PC-9 (cell line): ENCODE results near the gene TMEM217. TPM values are rescaled to one million over a fixed set of nuclear protein-coding genes. Genes with fewer than 3 reads are reported as not detected.

Source experiments
- BruUV-seq: library from RNA; stranded (reverse); fragments of 400-500 nt; replicated peaks from 2 replicates; lab custom pipeline; 2021; lab: Mats Ljungman, UMichigan
- CTCF ChIA-PET: fragments of 300-600 bp; sonication (Branson Sonifier 250); formaldehyde crosslinking; loops from one replicate; lab custom pipeline; 2022; ENCODE audit warnings: antibody characterized with exemption; lab: Charles Lee
- POLR2A ChIA-PET: fragments of 300-600 bp; sonication (Branson Sonifier 250); formaldehyde crosslinking; loops from one replicate; lab custom pipeline; 2022; ENCODE audit warnings: antibody characterized with exemption; ENCODE audit not compliant: unreplicated experiment; lab: Charles Lee
- DNase-seq, 2 experiments: peaks; one replicate each; pipeline versions ENCODE4 v3.0.0 to v3.0.0-alpha.2; 2015 to 2022; ENCODE audit warnings: mixed read lengths in 1 of 2
- H2AFZ ChIP-seq: fragments of 200-600 bp; sonication (generic); 2 replicates; pipeline ENCODE4 v1.8.1; 2017; ENCODE audit warnings: antibody characterized with exemption
- H3F3A ChIP-seq: fragments of 200-600 bp; sonication (generic); 2 replicates; pipeline ENCODE4 v1.8.1; 2017; ENCODE audit warnings: antibody characterized with exemption, mild to moderate bottlenecking, low read depth; ENCODE audit not compliant: insufficient read depth
- H3K27ac ChIP-seq: fragments of 200-600 bp; sonication (generic); 2 replicates; pipeline ENCODE4 v1.6.1; 2016; ENCODE audit warnings: mixed run types
- H3K27me3 ChIP-seq: fragments of 200-600 bp; sonication (generic); 2 replicates; pipeline ENCODE4 v1.6.1; 2016; ENCODE audit warnings: low read depth, mixed run types; ENCODE audit not compliant: insufficient read depth
- H3K36me3 ChIP-seq: fragments of 200-600 bp; sonication (generic); 2 replicates; pipeline ENCODE4 v1.6.1; 2016; ENCODE audit warnings: low read depth, mixed run types
- H3K4me1 ChIP-seq: fragments of 200-600 bp; sonication (generic); replicated peaks from 2 replicates; pipeline ENCODE4 v1.6.1; 2016; ENCODE audit warnings: mixed run types; ENCODE audit not compliant: insufficient read depth
- H3K4me2 ChIP-seq: fragments of 200-600 bp; sonication (generic); 2 replicates; pipeline ENCODE4 v1.6.1; 2017; ENCODE audit warnings: mixed run types
- H3K4me3 ChIP-seq: fragments of 200-600 bp; sonication (generic); 2 replicates; pipeline ENCODE4 v1.6.1; 2016; ENCODE audit warnings: mixed run types
- H3K79me2 ChIP-seq: fragments of 200-600 bp; sonication (generic); 2 replicates; pipeline ENCODE4 v1.6.1; 2017; ENCODE audit warnings: low read depth, mixed run types
- H3K9me2 ChIP-seq: fragments of 200-600 bp; sonication (generic); 2 replicates; pipeline ENCODE4 v1.8.1; 2017; ENCODE audit warnings: mild to moderate bottlenecking; ENCODE audit not compliant: insufficient read depth
- H3K9me3 ChIP-seq: fragments of 200-600 bp; sonication (generic); 2 replicates; pipeline ENCODE4 v1.8.1; 2016; ENCODE audit warnings: low read depth; ENCODE audit not compliant: insufficient read depth
- H4K20me1 ChIP-seq: fragments of 200-600 bp; sonication (generic); 2 replicates; pipeline ENCODE4 v1.8.1; 2017; ENCODE audit not compliant: insufficient read depth
- CTCF ChIP-seq: fragments of 200-600 bp; sonication (generic); conservative IDR thresholded peaks from 2 replicates; pipeline ENCODE4 v1.6.1; 2017; ENCODE audit warnings: mixed run types, antibody characterized with exemption, mild to moderate bottlenecking, moderate library complexity
- EZH2 ChIP-seq: fragments of 200-600 bp; sonication (generic); IDR thresholded peaks from 2 replicates; pipeline ENCODE4 v1.8.0; 2017; ENCODE audit warnings: antibody characterized with exemption, low read depth
- intact Hi-C: fragments of 100-400 bp; cut with micrococcal nuclease; formaldehyde crosslinking; loops from one replicate; pipeline ENCODE4 v1.10.0; 2022; ENCODE audit not compliant: unreplicated experiment
- total RNA-seq: library from RNA; stranded (reverse); gene quantifications from 2 replicates; pipeline ENCODE4 v1.2.3, GENCODE V29; 2021

Gene TMEM217
- total RNA-seq, 1 experiment from 2014 or later = 4.9 TPM

GRCh38 chr6:37205175-37205996, 52.6 kb downstream of the TMEM217 start:
- ChIA-PET POLR2A (no interaction called here), CTCF (interaction anchor here (0.6 kb wide), 3 partner anchors 48 to 184 kb away, joined by 3 read pairs; no protein-coding TSS in a partner anchor)
- Histone ChIP-seq H3K9me3 (no peaks in the 10 kb centered on the region), H2AFZ (no peak overlapping the region), H3K79me2 (no peaks in the 10 kb centered on the region), H3K4me3 (no peak overlapping the region), H3K9me2 (no peaks in the 10 kb centered on the region), H3K27ac (no peak overlapping the region), H3K4me2 (peak overlapping the region; percentile 18; the same call in 1 of the 2 replicates), H3F3A (peaks cover 21% of the 10 kb centered on the region; the same call in 1 of the 2 replicates), H3K36me3 (no peaks in the 10 kb centered on the region), H3K27me3 (no peaks in the 10 kb centered on the region), H4K20me1 (no peaks in the 10 kb centered on the region), H3K4me1 (peaks cover 49% of the 10 kb centered on the region)
- TF ChIP-seq EZH2 (no peak), CTCF (no peak)
- intact Hi-C loops = loop anchor here (5.0 to 10.0 kb wide), 2 partner anchors 112 to 321 kb away; partner anchors contain the start of gene C6orf89
- no peak for DNase-seq
- no TSS peak for BruUV-seq

DNA sequence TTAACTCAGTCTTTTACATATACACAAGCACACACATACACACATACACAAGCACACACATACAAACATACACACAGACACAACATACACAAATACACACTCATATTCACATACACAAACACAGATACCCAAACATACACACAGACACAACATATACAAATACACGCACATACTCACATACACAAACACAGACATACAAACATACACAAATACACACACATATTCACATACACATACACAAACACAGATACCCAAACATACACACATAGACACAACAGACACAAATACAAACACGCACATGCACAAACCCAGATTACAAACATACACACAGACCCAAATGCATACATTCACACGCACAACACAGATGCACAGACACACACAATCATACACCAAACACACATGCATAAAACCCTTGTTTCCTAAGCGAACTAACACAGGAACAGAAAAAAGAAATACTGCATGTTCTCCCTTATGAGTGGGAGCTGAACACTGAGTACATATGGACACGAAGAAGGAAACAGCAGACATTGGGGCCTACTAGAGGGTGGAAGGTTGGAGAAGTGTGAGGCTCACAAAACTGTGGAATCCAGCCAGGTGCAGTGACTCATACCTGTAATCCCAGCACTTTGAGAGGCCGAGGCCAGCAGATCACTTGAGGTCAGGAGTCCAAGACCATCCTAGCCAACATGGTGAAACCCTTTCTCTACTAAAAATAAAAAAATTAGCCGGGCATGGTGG, 53.8 kb downstream of the TMEM217 start:
- peak overlapping the region; percentile 38 for H3K4me2 ChIP-seq
- no peaks in the 10 kb centered on the region for H3K27me3 ChIP-seq
- peak; percentile 62 to 82 for DNase-seq
- H3K4me1 ChIP-seq = peaks cover 46% of the 10 kb centered on the region
- intact Hi-C loops = loop anchor here (10.0 kb wide), 1 partner anchor 319 kb away; the partner anchor contains the start of gene C6orf89
- no peaks in the 10 kb centered on the region for H3K79me2 ChIP-seq
- POLR2A ChIA-PET = interaction anchor here (1.0 kb wide), 1 partner anchor 102 kb away, joined by 3 read pairs; no protein-coding TSS in a partner anchor
- peaks cover 21% of the 10 kb centered on the region; the same call in 1 of the 2 replicates for H3F3A ChIP-seq
- no peak overlapping the region for H3K27ac ChIP-seq
- H3K9me3 ChIP-seq = no peaks in the 10 kb centered on the region
- H4K20me1 ChIP-seq = no peaks in the 10 kb centered on the region
- CTCF ChIA-PET = no interaction called here
- no peak for TF ChIP-seq EZH2
- no peak for TF ChIP-seq CTCF
- H3K9me2 ChIP-seq = no peaks in the 10 kb centered on the region
- H2AFZ ChIP-seq = no peak overlapping the region
- H3K36me3 ChIP-seq = no peaks in the 10 kb centered on the region
- BruUV-seq = no TSS peak
- no peak overlapping the region for H3K4me3 ChIP-seq
